ENCODE measurements around the gene PCNA.

GRCh38 chr20:5118220-5119142 lies 1.3 kb downstream of the PCNA start:
- TF ChIP-seq CTCF (conservative IDR thresholded peaks at IDR 0.05; ENCODE audit: low read depth, low read length) = no peak
- no peak for TF ChIP-seq CEBPB (IDR thresholded peaks at IDR 0.05; ENCODE audit: low read depth, low read length)
- TF ChIP-seq MXI1 (IDR thresholded peaks at IDR 0.05; ENCODE audit: borderline replicate concordance, low read depth, low read length) = no peak
- TF ChIP-seq RAD21 (IDR thresholded peaks at IDR 0.05; ENCODE audit: low read length) = no peak
- no peak for TF ChIP-seq POLR2A (IDR thresholded peaks at IDR 0.05; ENCODE audit: low read depth, low read length)
- no peak for TF ChIP-seq MAZ (IDR thresholded peaks at IDR 0.05; ENCODE audit: borderline replicate concordance, low read depth, low read length)
- TF ChIP-seq SMC3 (IDR thresholded peaks at IDR 0.05; ENCODE audit: low read depth, low read length) = no peak
- TF ChIP-seq ELK1 (IDR thresholded peaks at IDR 0.05; ENCODE audit: borderline replicate concordance, low read depth, low read length) = no peak
- no peak for TF ChIP-seq USF2 (IDR thresholded peaks at IDR 0.05; ENCODE audit: low read depth, low read length)
- TF ChIP-seq RFX5 (IDR thresholded peaks at IDR 0.05; ENCODE audit: low read depth, low read length) = no peak
- TF ChIP-seq BHLHE40 (IDR thresholded peaks at IDR 0.05; ENCODE audit: low read depth, low read length) = no peak
- TF ChIP-seq FOS (IDR thresholded peaks at IDR 0.05; ENCODE audit: low read depth, low read length) = no peak
